Mucosa of gallbladder (tissue), 1 donor: Measurements from ENCODE around the gene PRKCB. TPM values are rescaled to one million over a fixed set of nuclear protein-coding genes. Genes with fewer than 3 reads are reported as not detected.

Experiments used
- DNase-seq: peaks from one replicate; pipeline ENCODE4 v3.0.0-alpha.2; 2020; ENCODE audit warnings: low spot score
- total RNA-seq: library from RNA; stranded (reverse); gene quantifications from one replicate; pipeline ENCODE4 v1.2.1, GENCODE V29; 2021
- donor health status: DM: no; HTN: no; CAD: no.

The PRKCB gene
- total RNA-seq, 1 donor from 2014 or later: 9.6 TPM

DNA sequence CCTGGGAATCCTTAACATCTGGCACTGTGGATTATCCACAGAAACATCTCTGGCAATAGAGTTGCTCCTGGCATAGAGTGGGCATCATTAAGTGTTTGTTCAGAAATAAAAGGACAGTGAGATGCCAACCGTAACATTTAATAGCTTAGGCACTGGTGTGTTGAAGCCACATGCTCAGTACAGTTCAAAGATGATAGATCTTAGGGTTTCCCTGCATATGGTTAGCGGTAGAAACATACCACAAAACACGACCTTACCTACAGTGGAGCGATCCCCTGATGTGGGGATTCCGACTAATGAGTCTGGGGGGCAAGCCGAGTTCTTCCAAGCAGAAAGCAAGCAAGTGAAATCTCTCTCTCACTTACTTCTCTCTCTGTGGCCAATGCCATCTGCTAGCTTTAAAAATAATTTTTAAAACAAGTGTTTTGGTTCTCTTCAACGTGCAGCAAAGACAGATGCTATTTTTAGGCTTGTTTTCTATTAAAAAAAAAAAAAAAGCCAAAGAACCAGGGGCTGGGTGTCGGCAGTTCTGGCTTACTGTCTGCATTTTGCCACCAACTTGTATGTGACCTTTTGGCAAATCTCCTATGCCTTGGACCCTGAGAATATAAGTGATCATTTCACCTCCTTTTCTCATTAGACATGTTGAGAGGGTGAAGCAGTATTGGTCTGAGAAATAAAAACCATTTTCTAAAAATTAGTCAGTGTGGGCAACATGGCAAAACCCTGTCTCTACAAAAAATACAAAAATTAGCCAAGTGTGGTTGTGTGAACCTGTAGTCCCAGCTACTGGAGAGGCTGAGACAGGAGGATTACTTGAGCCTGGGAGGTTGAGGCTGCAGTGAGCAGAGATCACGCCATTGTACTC is 331.1 kb downstream of the PRKCB start:
- DNase-seq: no peak

GRCh38 chr16:24168856-24169255 is 333.1 kb downstream of the PRKCB start:
- no peak for DNase-seq

DNA sequence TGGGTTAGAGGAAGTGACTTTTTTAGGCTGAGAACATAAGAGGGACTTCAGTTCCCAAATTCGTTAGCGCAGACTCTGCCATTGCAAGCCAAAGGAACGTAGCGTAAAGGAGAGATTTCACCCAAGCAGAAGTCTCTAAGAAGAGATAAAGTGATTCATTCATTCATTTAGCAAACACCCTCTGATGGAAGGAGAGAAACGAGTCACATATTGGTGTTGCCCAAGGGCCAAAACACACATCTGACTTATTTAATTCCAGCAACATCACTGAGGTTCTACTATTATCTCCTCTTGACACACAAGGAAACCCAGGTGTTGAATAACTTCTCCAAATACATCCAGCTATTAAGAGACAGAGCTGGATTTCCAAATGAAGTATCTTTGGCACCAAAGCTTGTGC is 334.6 kb downstream of the PRKCB start:
- no peak for DNase-seq

DNA sequence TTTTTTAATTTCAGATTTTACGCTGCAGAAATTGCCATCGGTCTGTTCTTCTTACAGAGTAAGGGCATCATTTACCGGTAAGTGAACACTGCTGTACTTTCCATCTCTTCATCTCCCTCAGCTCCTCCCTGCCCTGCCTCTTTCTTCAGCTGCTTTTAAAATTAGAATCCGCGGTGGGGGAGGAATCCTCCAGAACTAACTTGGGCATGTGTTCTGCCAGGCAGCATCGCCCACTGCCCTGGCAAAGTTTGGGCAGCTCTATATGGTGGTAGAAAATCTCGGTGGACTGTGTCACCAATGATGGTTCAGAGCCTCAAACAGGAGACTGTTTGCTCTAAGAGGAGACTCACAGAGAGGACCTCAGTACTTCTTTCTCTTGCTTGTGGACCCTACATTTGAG is 338.7 kb downstream of the PRKCB start:
- DNase-seq: no peak

DNA sequence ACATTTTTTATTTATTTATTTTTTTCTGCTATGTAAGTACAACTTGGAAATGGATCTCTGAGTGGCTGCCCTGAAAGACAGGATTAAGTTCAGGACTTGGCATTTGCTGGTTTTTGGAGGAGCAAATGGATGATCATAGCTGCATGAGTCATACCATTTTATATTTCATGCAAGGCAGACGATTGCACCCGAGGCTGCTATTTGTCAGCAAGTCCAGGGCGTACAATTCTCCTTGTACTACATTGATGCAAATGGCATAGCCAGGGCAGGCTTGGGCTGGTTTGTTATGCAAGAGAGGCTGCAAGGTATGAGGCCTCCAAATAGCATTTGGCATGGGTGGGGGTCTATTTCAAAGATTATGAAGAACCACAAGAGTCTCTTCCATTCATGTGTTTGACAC is 339.2 kb downstream of the PRKCB start:
- no peak for DNase-seq

GRCh38 chr16:24178496-24178895 is 342.7 kb downstream of the PRKCB start:
- DNase-seq: no peak

GRCh38 chr16:24180451-24180850 is 344.7 kb downstream of the PRKCB start:
- no peak for DNase-seq

DNA sequence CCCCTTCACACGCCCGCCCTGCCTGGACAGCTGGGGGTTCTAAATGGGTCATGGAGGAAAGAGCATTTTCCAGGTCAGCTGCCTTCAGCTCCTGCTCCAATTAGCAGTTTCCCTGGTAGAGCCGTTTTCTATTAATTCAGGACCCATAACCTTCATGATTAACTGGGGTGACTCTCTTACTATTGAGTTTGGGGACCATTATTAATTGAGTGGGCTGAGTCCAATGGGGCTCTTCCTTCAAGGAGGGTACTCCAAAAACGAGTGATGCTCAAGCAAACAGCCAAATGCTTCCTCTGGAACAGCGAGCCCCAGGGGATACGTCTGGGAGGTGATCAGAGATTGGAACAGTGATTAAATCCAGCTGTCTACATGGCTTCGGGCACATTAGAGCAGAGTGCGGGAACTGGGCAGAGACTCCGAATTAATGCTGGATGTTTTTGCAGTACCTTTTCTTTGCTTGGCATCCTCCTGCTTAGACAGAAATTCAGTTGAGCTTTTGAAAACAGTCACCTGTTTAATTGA is 352.3 kb downstream of the PRKCB start:
- DNase-seq: no peak

- DNase-seq: no peak
These were observed 353.1 kb downstream of the PRKCB start for GRCh38 chr16:24188751-24189318.

DNA sequence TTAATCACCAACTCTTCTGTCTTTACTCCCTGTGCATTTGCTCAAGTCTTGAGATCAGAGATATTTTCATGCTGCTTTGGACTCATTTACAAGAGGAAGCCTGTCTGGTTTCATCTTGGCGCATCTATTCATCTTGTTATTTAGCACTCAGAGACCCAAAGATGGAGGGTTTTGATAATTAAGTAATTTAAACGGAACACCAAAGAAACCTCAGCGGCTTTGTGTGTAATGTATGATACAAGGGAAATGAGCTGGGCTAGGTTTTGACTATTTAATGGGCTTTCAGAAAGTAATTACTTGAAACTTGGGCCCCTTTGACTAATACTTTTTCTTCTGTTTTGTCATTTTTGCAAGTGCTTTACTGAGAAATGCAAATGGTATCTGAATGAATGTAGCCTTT is 354.2 kb downstream of the PRKCB start:
- DNase-seq: no peak

DNA sequence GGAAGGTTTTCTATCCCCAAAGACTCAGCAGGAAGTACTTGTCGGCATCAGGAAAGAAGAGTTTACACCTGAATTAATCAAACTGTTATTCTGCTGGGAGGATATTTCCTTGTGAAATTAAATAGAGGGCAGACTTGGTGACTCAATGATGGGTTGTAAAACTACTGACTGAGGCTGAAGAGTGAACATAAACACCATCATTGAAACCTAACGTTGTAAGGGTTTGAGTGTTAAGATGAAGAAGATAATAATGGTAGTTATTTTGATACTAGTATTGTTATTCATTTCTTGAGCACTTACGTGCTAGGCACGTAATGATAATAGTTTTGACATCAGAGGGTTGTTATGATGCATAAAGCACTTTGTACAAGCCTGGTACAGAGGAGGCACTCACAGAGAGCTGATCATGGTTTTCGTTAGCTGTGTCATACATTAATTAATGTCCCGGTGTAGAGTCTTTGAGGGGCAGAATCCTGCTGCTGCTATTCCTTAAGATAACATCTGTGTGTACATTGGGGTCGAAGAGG is 356.2 kb downstream of the PRKCB start:
- DNase-seq: no peak

GRCh38 chr16:24195221-24195620 is 359.4 kb downstream of the PRKCB start:
- no peak for DNase-seq

- DNase-seq: no peak
These were observed 363.2 kb downstream of the PRKCB start for GRCh38 chr16:24198807-24199533.

DNA sequence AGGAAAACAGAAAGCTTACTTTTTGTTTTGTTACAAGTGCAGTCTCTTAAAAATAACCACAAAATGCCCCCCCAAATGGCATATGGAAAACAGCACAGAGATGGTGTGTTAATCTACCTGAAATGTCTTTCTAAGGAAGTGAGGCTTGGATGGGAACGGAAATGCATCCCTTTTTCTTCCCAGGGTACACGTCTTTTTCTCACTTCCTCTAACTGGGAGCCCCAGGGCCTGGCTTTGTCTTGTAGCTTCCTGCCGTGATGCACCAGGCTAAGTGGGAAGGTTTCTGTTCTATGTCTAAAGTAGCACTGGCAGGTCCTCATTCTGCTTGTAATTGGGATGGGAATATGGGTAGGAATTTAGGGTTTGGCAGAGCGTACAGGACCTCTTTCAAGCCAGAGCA is 367.9 kb downstream of the PRKCB start:
- DNase-seq: no peak

DNA sequence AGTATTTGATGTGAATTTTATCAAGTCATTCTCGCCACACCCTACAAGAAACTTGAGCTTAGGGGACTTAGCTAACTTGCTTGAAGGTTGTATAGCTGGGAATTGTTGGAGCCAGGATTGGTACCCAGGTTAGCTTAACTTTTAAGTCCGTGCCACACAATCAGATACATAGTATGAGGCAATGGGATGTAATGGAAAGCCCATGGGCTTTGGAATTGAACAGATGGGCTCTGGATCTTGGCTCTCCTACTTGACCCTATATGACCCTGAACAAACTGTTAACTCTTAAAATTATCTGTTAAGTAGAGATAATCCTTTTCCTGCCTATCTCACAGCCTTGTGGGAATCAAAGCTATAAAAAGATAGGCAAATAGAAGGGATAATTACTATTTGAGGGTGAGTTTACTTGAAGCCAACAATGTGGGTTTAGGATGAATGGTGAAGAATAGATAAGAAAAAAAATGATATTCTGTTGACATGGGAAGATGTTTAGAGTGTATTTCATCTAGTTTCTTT is 368.4 kb downstream of the PRKCB start:
- no peak for DNase-seq

DNA sequence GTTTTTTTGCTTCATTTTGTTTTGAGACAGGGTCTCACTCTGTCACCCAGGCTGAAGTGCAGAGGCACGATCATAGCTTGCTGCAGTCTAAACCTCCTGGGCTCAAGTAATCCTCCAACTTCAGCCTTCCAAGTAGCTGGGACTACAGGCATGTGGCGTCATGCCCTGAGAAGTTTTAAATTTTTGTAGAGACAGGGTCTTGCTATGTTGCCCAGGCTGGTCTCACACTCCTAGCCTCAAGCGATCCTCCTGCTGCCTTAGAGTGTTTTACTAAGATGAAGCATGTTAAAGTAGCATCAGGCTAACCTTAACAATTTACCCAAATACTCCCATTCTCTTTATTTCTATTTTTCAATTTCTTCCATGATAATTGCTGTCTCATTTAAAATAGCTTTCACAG is 371.1 kb downstream of the PRKCB start:
- DNase-seq: no peak

DNA sequence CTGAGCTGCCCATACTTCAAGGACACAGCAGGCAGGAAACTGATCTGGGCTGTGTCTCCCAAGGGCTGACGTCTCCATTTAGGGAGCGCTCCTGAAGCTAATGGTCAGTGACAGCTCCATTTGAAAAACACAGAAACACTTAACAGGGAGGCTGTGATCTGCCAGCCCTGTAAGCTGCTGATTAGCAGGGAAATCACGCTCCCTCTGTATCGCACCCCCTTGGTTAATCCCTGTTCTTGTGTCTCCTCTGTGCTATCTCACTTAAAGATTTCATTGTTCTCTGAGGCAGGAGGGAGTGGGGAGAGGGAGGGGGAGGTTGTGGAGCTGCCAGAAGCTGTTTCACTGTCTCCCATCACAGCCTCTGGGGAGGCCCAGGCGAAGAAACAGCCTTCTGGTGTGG is 372.9 kb downstream of the PRKCB start:
- DNase-seq: no peak

DNA sequence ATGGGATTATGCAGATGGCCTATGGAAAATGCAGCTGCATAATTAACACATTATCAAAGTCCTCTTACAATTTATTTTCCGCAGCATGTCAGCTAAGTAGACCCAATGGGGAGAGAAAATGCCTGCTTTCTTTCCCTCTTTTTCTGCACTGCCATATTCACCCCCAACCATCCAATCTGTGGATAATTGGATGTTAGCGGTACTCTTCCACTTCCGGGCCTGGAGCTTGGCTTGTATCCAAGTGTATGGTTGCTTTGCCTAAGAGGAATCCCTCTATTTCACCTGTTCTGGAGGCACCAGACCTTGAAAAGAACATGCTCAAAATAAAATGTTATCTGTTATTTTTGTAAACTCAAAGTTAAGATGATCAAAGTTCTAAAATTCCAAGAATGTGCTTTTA is 379.2 kb downstream of the PRKCB start:
- no peak for DNase-seq

DNA sequence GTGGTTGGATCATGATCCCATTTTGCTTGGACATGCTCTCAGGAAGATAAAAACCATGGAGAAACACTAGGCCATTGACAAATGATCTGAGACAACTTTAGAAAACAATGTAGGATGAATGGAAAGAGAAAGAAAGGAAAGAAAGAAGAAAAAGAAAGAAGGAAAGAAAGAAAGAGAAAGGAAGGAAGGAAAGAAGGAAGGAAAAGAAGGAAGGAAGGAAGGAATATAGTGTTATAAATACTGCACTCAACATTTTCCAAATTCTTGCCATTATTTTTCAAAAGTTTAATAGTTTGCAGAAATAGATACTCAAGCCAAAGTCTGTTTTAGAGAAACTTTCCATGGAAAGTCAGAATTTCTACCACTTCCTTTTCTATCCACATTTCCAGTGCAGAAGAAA is 381.2 kb downstream of the PRKCB start:
- DNase-seq: no peak

DNA sequence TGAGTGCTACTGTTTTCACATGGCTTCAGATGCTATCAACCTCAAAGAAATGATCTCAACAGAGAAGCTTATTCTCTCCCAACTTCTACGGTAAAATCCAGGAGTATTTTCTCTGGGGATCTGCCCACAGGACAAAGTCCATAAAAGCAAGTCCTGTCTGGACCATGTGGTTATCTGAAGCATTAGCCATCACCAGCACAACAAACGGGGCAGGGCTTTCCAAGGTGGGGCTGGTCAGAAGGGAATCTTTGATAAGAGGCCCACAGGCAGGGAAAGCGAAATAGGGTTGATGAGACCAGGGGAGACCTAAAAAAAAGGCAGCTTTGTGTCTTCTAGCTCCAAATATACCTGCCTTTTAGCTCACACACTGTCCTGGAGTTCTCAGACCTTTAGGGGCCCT is 381.7 kb downstream of the PRKCB start:
- DNase-seq: peak; percentile 16

GRCh38 chr16:24218299-24218698 is 382.5 kb downstream of the PRKCB start:
- no peak for DNase-seq

DNA sequence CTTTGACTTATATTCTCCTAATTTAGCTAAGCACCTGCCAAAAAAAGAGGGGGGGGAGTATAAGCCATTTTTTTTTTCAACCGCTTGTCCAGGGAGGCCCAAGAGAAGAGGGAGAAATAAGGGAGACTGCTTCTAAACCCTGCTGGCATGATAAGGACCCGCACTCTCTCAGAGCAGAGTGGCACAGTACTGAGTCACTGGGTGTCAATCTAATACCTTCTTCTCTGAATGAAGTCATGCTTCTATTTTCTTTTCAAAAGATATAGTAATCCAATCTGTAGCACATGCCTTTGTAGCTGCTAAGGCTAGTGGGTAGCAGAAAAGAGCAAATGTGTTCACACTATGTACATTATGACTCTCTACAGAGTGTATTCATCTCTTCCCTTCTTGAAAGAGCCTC is 385.4 kb downstream of the PRKCB start:
- no peak for DNase-seq
